ENCODE measurements around the gene TMEM80.

- TF ChIP-seq, protein P1, sequence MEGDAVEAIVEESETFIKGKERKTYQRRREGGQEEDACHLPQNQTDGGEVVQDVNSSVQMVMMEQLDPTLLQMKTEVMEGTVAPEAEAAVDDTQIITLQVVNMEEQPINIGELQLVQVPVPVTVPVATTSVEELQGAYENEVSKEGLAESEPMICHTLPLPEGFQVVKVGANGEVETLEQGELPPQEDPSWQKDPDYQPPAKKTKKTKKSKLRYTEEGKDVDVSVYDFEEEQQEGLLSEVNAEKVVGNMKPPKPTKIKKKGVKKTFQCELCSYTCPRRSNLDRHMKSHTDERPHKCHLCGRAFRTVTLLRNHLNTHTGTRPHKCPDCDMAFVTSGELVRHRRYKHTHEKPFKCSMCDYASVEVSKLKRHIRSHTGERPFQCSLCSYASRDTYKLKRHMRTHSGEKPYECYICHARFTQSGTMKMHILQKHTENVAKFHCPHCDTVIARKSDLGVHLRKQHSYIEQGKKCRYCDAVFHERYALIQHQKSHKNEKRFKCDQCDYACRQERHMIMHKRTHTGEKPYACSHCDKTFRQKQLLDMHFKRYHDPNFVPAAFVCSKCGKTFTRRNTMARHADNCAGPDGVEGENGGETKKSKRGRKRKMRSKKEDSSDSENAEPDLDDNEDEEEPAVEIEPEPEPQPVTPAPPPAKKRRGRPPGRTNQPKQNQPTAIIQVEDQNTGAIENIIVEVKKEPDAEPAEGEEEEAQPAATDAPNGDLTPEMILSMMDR (IDR thresholded peaks at IDR 0.05) = no peak
- TF ChIP-seq POLR2AphosphoS5 (IDR thresholded peaks at IDR 0.05) = no peak
- no peak for TF ChIP-seq EP300 (IDR thresholded peaks at IDR 0.05)
Observed at GRCh38 chr11:674406-674805, 21.2 kb upstream of the TMEM80 start.
